Caco-2 (cell line): ENCODE results near the gene PTPN12. TPM values are rescaled to one million over a fixed set of nuclear protein-coding genes. Genes with fewer than 3 reads are reported as not detected.
"Not testable (repeated sequence)": the region's sequence is repeated elsewhere in the genome, so short reads cannot be mapped to it uniquely, and the experiment has no call there.

Experiments
- BruUV-seq: library from RNA; stranded (reverse); fragments of 400-500 nt; replicated peaks from 2 replicates; lab custom pipeline; 2021; lab: Mats Ljungman, UMichigan
- CTCF ChIA-PET: fragments of 300-600 bp; sonication (Branson Sonifier 250); formaldehyde crosslinking; loops from one replicate; lab custom pipeline; 2022; ENCODE audit warnings: antibody characterized with exemption; lab: Charles Lee
- POLR2A ChIA-PET: fragments of 300-600 bp; sonication (Branson Sonifier 250); formaldehyde crosslinking; loops from one replicate; lab custom pipeline; 2022; ENCODE audit warnings: antibody characterized with exemption; lab: Charles Lee
- DNase-seq, 2 experiments: peaks; one replicate each; pipeline versions ENCODE4 v3.0.0 to v3.0.0-alpha.2; 2020 to 2022
- H3K27me3 ChIP-seq: replicated peaks from 2 replicates; pipeline ENCODE4 v1.6.0; 2011; ENCODE audit warnings: low read length; ENCODE audit not compliant: control insufficient read depth, insufficient read depth
- H3K36me3 ChIP-seq: 2 replicates; pipeline ENCODE4 v1.5.1; 2011; ENCODE audit warnings: low read length; ENCODE audit not compliant: control insufficient read depth, insufficient read depth
- H3K4me1 ChIP-seq: fragments of 250-450 bp; sonication (Bioruptor Pico); 2 replicates; pipeline ENCODE4 v1.5.1; 2020; ENCODE audit warnings: mild to moderate bottlenecking
- H3K4me3 ChIP-seq: 2 replicates; pipeline ENCODE4 v1.5.1; 2011; ENCODE audit warnings: low read depth, mild to moderate bottlenecking, control low read depth, low read length
- H3K9me3 ChIP-seq: fragments of 250-450 bp; sonication (Bioruptor Pico); 2 replicates; pipeline ENCODE4 v1.5.1; 2020; ENCODE audit warnings: mild to moderate bottlenecking, moderate library complexity
- H3K27ac Mint-ChIP-seq: one replicate; pipeline ENCODE4 v1.8.0; 2022; ENCODE audit warnings: mixed read lengths; ENCODE audit not compliant: unreplicated experiment
- H3K27me3 Mint-ChIP-seq: one replicate; pipeline ENCODE4 v1.8.0; 2022; ENCODE audit warnings: mixed read lengths; ENCODE audit not compliant: insufficient read depth, unreplicated experiment
- H3K36me3 Mint-ChIP-seq: one replicate; pipeline ENCODE4 v1.8.0; 2022; ENCODE audit warnings: mild to moderate bottlenecking, mixed read lengths; ENCODE audit not compliant: insufficient read depth, unreplicated experiment
- H3K4me1 Mint-ChIP-seq: one replicate; pipeline ENCODE4 v1.8.0; 2022; ENCODE audit warnings: low read depth, mixed read lengths; ENCODE audit not compliant: unreplicated experiment
- H3K4me3 Mint-ChIP-seq: one replicate; pipeline ENCODE4 v1.8.0; 2022; ENCODE audit warnings: mild to moderate bottlenecking, moderate library complexity, mixed read lengths; ENCODE audit not compliant: unreplicated experiment
- H3K9me3 Mint-ChIP-seq: one replicate; pipeline ENCODE4 v1.8.0; 2022; ENCODE audit warnings: mixed read lengths; ENCODE audit not compliant: unreplicated experiment
- CTCF ChIP-seq, 2 experiments: fragments of 200-600 bp in 1 of 2; IDR thresholded peaks; 1 replicate in 1 of 2; 2 replicates in 1 of 2; pipeline versions ENCODE4 v1.5.1 to v1.8.0; 2011 to 2022; ENCODE audit warnings: antibody characterized with exemption in 1 of 2, control low read depth in 1 of 2, inconsistent platforms in 1 of 2, low read depth in 1 of 2, low read length in 1 of 2, mild to moderate bottlenecking in 1 of 2, moderate library complexity in 1 of 2; ENCODE audit not compliant: insufficient read depth in 1 of 2, severe bottlenecking in 1 of 2, unreplicated experiment in 1 of 2
- intact Hi-C: fragments of 100-400 bp; cut with micrococcal nuclease; formaldehyde crosslinking; loops from one replicate; pipeline ENCODE4 v1.10.0; 2022; ENCODE audit not compliant: unreplicated experiment
- total RNA-seq: library from RNA; stranded (reverse); gene quantifications from 2 replicates; pipeline ENCODE4 v1.2.3, GENCODE V29; 2022

The PTPN12 gene
- total RNA-seq, 1 experiment from 2014 or later: 67.1 TPM

DNA sequence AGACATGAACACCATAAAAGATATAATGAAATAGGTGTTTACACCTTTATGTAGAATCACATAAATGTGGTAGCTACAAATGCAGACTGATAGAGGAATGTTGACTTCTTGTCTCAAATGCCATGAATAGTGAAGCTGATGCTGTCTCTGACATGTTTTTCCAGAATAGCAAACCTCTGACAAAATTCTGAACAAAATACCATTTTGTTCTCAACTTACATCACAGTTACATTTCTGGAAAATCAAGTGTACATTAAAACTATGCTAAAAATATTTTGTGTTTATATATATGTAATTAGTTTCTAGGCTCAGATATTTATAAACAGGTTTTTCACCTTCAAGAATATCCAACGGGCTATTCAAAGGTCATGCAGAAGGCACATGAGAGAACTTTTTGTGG, 16.8 kb upstream of the PTPN12 start:
- BruUV-seq: no TSS peak
- CTCF ChIA-PET: no interaction called here
- H3K27me3 Mint-ChIP-seq: no peaks in the 10 kb centered on the region
- intact Hi-C loops: no loop called here
- Histone ChIP-seq H3K4me1 (peaks cover 9% of the 10 kb centered on the region; the same call in 1 of the 2 replicates), H3K4me3 (no peak overlapping the region), H3K27me3 (no peaks in the 10 kb centered on the region), H3K36me3 (no peaks in the 10 kb centered on the region), H3K9me3 (no peaks in the 10 kb centered on the region)
- H3K9me3 Mint-ChIP-seq: no peaks in the 10 kb centered on the region
- no peak overlapping the region for H3K27ac Mint-ChIP-seq
- no peak for TF ChIP-seq CTCF (IDR thresholded peaks at IDR 0.05; ENCODE audit: insufficient read depth in 1 of 2, low read depth in 1 of 2, low read length in 1 of 2, severe bottlenecking in 1 of 2, unreplicated experiment in 1 of 2)
- no peaks in the 10 kb centered on the region for H3K36me3 Mint-ChIP-seq
- peaks cover 8% of the 10 kb centered on the region for H3K4me1 Mint-ChIP-seq
- POLR2A ChIA-PET: no interaction called here
- no peak overlapping the region for H3K4me3 Mint-ChIP-seq
- no peak for DNase-seq

GRCh38 chr7:77521537-77521936, 15.6 kb upstream of the PTPN12 start:
- POLR2A ChIA-PET, BruUV-seq: not testable (repeated sequence)

DNA sequence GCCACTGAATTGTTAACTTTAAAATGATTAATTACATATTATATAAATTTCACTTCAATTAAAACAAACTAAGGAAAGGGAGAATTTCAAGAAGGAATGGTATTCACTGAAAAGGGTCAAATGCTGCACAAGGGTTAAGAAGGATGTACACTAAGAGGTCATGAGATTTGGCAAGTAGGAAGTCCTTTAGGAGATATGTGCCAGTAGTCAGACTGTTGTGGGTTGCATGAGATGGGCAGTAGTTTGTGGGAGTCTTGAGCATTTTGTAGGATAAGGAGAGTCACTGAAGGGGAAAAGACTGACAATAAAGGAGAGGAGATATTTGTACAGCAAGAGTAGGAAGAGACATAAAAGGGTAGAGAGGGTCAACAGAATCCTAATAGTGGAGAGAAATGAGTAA, 12.4 kb upstream of the PTPN12 start:
- H3K4me1 Mint-ChIP-seq: no peaks in the 10 kb centered on the region
- H3K27me3 Mint-ChIP-seq: no peaks in the 10 kb centered on the region
- no peak for TF ChIP-seq CTCF (IDR thresholded peaks at IDR 0.05; ENCODE audit: insufficient read depth in 1 of 2, low read depth in 1 of 2, low read length in 1 of 2, severe bottlenecking in 1 of 2, unreplicated experiment in 1 of 2)
- no peak overlapping the region for H3K4me3 ChIP-seq
- no peaks in the 10 kb centered on the region for H3K9me3 Mint-ChIP-seq
- no peak overlapping the region for H3K4me3 Mint-ChIP-seq
- no peak for DNase-seq
- no peaks in the 10 kb centered on the region for H3K36me3 Mint-ChIP-seq
- H3K4me1 ChIP-seq: no peaks in the 10 kb centered on the region
- BruUV-seq: no TSS peak
- H3K27me3 ChIP-seq: no peaks in the 10 kb centered on the region
- CTCF ChIA-PET: no interaction called here
- H3K36me3 ChIP-seq: no peaks in the 10 kb centered on the region
- no peaks in the 10 kb centered on the region for H3K9me3 ChIP-seq
- POLR2A ChIA-PET: no interaction called here
- intact Hi-C loops: no loop called here
- no peak overlapping the region for H3K27ac Mint-ChIP-seq

More at GRCh38 chr7:77521537-77521936, 15.6 kb upstream of the PTPN12 start:
- H3K36me3 ChIP-seq, H3K27me3 ChIP-seq, H3K4me1 Mint-ChIP-seq, H3K4me3 ChIP-seq, DNase-seq, H3K9me3 ChIP-seq, H3K4me1 ChIP-seq, H3K27ac Mint-ChIP-seq, H3K27me3 Mint-ChIP-seq, intact Hi-C loops, H3K36me3 Mint-ChIP-seq, H3K4me3 Mint-ChIP-seq, H3K9me3 Mint-ChIP-seq, CTCF ChIA-PET: not testable (repeated sequence)

GRCh38 chr7:77525231-77525630, 11.9 kb upstream of the PTPN12 start:
- Mint-ChIP-seq H3K4me1 (no peaks in the 10 kb centered on the region), H3K4me3 (no peak overlapping the region), H3K27me3 (no peaks in the 10 kb centered on the region), H3K9me3 (no peaks in the 10 kb centered on the region), H3K36me3 (no peaks in the 10 kb centered on the region), H3K27ac (no peak overlapping the region)
- POLR2A ChIA-PET: no interaction called here
- no peaks in the 10 kb centered on the region for H3K9me3 ChIP-seq
- H3K4me3 ChIP-seq: no peak overlapping the region
- TF ChIP-seq CTCF (IDR thresholded peaks at IDR 0.05; ENCODE audit: insufficient read depth in 1 of 2, low read depth in 1 of 2, low read length in 1 of 2, severe bottlenecking in 1 of 2, unreplicated experiment in 1 of 2): no peak
- CTCF ChIA-PET: no interaction called here
- no peaks in the 10 kb centered on the region for H3K4me1 ChIP-seq
- no peak for DNase-seq
- H3K27me3 ChIP-seq: no peaks in the 10 kb centered on the region
- BruUV-seq: no TSS peak
- intact Hi-C loops: no loop called here
- H3K36me3 ChIP-seq: no peaks in the 10 kb centered on the region
